HFFc6 (cell line): ENCODE data around the gene PTPRM. TPM values are rescaled to one million over a fixed set of nuclear protein-coding genes. Genes with fewer than 3 reads are reported as not detected.
A peak's percentile ranks its signal among the peaks of the same experiment; 100 is the strongest.

Experiments used
- DNase-seq: peaks from one replicate; pipeline ENCODE4 v3.0.0-alpha.2; 2018
- H3K27ac Mint-ChIP-seq: 2 replicates; pipeline ENCODE4 v1.8.0; 2020; ENCODE audit warnings: mild to moderate bottlenecking, mixed read lengths
- H3K27me3 Mint-ChIP-seq: 2 replicates; pipeline ENCODE4 v1.8.0; 2021; ENCODE audit warnings: mild to moderate bottlenecking, moderate library complexity, mixed read lengths; ENCODE audit not compliant: insufficient read depth
- H3K36me3 Mint-ChIP-seq: 2 replicates; pipeline ENCODE4 v1.8.0; 2021; ENCODE audit warnings: low read depth, mixed read lengths
- H3K4me1 Mint-ChIP-seq: 2 replicates; pipeline ENCODE4 v1.8.0; 2020; ENCODE audit warnings: low read depth, mixed read lengths
- H3K4me3 Mint-ChIP-seq: 2 replicates; pipeline ENCODE4 v1.8.0; 2020; ENCODE audit warnings: mild to moderate bottlenecking, moderate library complexity, mixed read lengths
- H3K9me3 Mint-ChIP-seq: 2 replicates; pipeline ENCODE4 v1.8.0; 2020; ENCODE audit warnings: mild to moderate bottlenecking, mixed read lengths
- total RNA-seq, 6 experiments: library from RNA; stranded (reverse); fragmentation: NEBNext Ultra II Directional; extraction: Animal tissue kit (Norgen Biotek cat#: 25700); gene quantifications; 2 replicates in 1 of 6; 3 replicates in 5 of 6; pipeline ENCODE4 v1.2.3, GENCODE V29; 2021
- TF ChIP-seq, protein P1 (sequence below): fragments of 200-600 bp; sonication (generic); IDR thresholded peaks from 2 replicates; pipeline ENCODE4 v1.5.0; 2021; ENCODE audit warnings: antibody characterized with exemption, mild to moderate bottlenecking

PTPRM gene
- total RNA-seq, 6 experiments from 2014 or later: 39.4 to 49.8 (median 43.8) TPM

DNA sequence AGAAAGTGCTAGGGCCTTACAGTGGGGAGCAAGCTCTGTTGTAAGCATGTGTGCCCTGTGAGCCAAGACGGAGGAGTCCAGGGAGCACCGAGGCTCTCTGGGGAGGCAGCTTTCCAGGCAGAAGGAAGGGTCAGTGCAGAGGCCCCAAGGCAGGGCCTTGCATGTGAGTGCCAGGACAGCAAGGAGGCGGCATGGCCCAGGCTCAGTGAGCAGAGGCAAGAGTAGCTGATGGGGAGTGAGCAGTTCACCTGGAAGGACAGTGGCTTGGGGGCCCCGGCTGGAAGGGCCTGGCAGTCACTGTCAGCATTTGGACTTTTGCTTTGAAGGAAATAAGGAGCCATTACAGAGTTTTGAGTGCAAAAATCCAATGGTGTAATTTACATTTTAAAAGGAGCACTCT, 818.3 kb downstream of the PTPRM start:
- Mint-ChIP-seq H3K27me3 (peaks cover 1% of the 10 kb centered on the region; the same call in 1 of the 2 replicates), H3K4me3 (no peak overlapping the region), H3K27ac (no peak overlapping the region), H3K9me3 (no peaks in the 10 kb centered on the region), H3K36me3 (peaks cover 20% of the 10 kb centered on the region), H3K4me1 (peaks cover 13% of the 10 kb centered on the region)
- DNase-seq: no peak
- TF ChIP-seq, protein P1, sequence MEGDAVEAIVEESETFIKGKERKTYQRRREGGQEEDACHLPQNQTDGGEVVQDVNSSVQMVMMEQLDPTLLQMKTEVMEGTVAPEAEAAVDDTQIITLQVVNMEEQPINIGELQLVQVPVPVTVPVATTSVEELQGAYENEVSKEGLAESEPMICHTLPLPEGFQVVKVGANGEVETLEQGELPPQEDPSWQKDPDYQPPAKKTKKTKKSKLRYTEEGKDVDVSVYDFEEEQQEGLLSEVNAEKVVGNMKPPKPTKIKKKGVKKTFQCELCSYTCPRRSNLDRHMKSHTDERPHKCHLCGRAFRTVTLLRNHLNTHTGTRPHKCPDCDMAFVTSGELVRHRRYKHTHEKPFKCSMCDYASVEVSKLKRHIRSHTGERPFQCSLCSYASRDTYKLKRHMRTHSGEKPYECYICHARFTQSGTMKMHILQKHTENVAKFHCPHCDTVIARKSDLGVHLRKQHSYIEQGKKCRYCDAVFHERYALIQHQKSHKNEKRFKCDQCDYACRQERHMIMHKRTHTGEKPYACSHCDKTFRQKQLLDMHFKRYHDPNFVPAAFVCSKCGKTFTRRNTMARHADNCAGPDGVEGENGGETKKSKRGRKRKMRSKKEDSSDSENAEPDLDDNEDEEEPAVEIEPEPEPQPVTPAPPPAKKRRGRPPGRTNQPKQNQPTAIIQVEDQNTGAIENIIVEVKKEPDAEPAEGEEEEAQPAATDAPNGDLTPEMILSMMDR: no peak

DNA sequence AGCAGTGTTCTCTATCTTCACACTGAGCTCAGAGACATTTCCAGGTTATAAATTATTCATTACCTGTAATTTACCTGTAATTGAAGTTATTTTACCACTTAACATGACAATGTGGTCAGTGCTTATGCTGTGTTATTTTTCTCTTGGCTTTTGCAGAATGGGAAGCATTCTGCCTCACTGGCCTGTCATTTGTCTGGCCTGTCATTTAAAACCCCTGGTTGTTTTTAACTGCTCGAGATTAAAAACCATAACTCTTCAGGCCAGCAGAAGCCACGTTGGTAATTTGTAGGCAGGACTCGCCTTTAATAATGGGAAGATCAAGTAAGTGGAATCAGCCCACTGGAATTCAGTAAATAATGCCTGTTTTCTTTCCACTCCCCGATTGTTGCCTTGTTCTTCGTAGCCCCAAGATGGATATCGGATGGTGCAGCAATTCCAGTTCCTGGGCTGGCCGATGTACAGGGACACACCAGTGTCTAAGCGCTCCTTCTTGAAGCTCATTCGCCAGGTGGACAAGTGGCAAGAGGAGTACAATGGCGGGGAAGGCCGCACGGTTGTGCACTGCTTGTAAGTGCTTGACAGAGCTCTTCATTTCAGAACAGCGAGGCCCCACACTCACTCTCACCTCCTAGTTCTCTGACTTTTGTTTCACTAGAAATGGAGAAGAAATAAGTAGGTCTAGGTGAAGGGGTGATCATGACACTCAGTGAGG, 819.7 kb downstream of the PTPRM start:
- Mint-ChIP-seq H3K4me3 (no peak overlapping the region), H3K9me3 (no peaks in the 10 kb centered on the region), H3K4me1 (peaks cover 6% of the 10 kb centered on the region; the same call in 1 of the 2 replicates), H3K27me3 (peaks cover 1% of the 10 kb centered on the region; the same call in 1 of the 2 replicates), H3K27ac (no peak overlapping the region), H3K36me3 (peaks cover 20% of the 10 kb centered on the region)
- TF ChIP-seq, protein P1: no peak
- no peak for DNase-seq

DNA sequence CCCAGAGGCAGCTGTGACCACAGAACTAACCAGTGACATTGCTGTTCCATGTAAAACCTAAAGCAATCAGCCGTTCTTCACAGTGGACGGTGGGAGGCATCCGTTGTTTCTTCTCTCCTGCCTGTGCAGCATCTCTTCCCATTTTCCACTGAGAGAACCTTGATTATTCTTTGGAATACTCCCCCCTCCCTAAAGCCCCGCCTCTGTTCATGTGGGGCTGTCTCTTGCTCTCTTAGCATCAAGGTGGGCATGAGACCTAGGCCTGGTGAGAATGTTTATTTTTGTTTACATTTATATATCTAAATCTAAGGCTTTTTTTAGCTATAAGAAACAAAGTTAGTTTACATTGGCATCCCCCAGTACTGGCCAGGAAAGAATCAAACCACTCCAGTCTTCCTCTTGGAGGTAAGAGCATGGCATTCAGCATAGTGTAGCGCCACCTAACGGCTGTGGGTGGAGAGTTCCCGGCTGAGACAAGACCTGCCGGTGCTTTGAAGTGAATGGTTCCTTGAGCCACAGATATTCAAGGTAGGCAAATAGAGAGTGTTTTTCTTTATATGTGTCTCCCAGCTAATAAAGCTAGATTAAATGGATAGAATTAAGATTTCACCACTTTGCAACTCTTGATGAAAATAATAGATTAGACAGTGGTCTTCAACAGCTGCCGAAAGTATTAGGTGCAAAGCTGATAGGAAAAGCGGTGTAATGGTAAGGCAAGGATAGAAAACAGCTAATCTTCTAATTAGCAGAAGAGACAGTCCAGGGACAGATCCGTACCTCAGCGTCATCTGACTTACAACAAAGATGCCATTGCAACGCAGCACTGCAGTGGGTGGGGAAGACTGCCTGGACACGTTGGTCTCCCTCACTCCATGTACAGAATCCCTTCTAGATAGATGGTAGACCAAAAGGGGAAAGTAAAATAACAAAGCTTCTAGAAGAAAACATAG, 822.5 kb downstream of the PTPRM start:
- no peaks in the 10 kb centered on the region for H3K9me3 Mint-ChIP-seq
- H3K36me3 Mint-ChIP-seq: peaks cover 17% of the 10 kb centered on the region
- H3K27ac Mint-ChIP-seq: no peak overlapping the region
- TF ChIP-seq, protein P1: peak; percentile 96
- DNase-seq: peak; percentile 60
- peaks cover 1% of the 10 kb centered on the region; the same call in 1 of the 2 replicates for H3K27me3 Mint-ChIP-seq
- peaks cover 6% of the 10 kb centered on the region; the same call in 1 of the 2 replicates for H3K4me1 Mint-ChIP-seq
- H3K4me3 Mint-ChIP-seq: no peak overlapping the region

DNA sequence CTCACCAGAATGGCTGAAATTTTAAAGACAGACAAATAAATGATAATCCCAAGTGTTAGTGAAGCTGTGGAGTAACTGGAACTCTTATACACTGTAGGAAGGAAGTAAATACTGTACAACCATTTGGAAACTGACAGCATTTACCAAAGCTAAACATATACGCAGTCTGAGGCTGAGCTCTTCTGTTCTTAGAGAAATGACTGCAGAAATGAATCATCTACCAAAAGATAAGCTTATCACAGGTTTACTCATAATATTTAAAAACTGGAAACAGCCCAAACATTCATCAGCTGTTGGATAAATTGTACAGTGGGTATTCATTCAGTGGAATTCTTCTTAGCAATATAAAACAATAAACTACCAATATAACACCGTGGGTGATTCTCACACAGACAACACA, 824.0 kb downstream of the PTPRM start:
- DNase-seq: no peak
- TF ChIP-seq, protein P1: no peak
- H3K4me3 Mint-ChIP-seq: no peak overlapping the region

DNA sequence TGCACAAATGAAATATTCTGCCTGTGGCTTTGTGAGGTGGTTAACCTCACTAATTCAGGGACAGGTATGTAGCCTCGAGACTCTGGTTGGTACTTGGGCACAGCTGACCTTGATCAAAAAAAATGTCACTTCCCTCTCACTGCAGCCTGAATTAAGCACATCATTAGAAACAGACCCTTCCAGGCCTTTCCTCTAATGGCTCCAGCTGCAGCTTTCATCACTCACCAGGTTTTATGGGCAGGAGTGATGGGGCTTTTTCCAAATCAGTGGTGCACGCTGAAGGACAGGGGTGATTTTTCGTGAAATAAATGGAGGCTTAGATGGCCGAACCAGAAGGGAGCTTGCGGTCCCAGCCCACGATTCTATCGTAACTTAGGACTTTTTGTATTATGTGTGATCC, 829.1 kb downstream of the PTPRM start:
- no peak overlapping the region for H3K27ac Mint-ChIP-seq
- H3K27me3 Mint-ChIP-seq: no peaks in the 10 kb centered on the region; the same call in 1 of the 2 replicates
- TF ChIP-seq, protein P1: no peak
- no peak for DNase-seq
- H3K4me3 Mint-ChIP-seq: no peak overlapping the region
- no peaks in the 10 kb centered on the region for H3K36me3 Mint-ChIP-seq
- no peaks in the 10 kb centered on the region for H3K9me3 Mint-ChIP-seq
- H3K4me1 Mint-ChIP-seq: peaks cover 1% of the 10 kb centered on the region; the same call in 1 of the 2 replicates

More for the DNA sequence above, 824.0 kb downstream of the PTPRM start:
- peaks cover 12% of the 10 kb centered on the region; the same call in 1 of the 2 replicates for H3K36me3 Mint-ChIP-seq
- peaks cover 1% of the 10 kb centered on the region; the same call in 1 of the 2 replicates for H3K27me3 Mint-ChIP-seq
- H3K27ac Mint-ChIP-seq: no peak overlapping the region
- H3K4me1 Mint-ChIP-seq: peaks cover 6% of the 10 kb centered on the region; the same call in 1 of the 2 replicates
- no peaks in the 10 kb centered on the region for H3K9me3 Mint-ChIP-seq
